ENCODE data around the gene COG1. TPM values are rescaled to one million over a fixed set of nuclear protein-coding genes. Genes with fewer than 3 reads are reported as not detected.

The COG1 gene
- polyA plus RNA-seq, 2 of the 4 experiments (the other 2 are of a cell fraction): 19.5 to 26.0 TPM

GRCh38 chr17:73224237-73224636 is 31.4 kb downstream of the COG1 start:
- POLR2A ChIA-PET: no interaction called here
- peaks cover 36% of the 10 kb centered on the region for H3K4me1 ChIP-seq
- no peak for FAIRE-seq
- no peak overlapping the region for H3K4me2 ChIP-seq
- H3K27ac ChIP-seq: no peak overlapping the region
- DNase-seq (ENCODE audit: low read depth in 1 of 2, low spot score in 1 of 2): no peak
- CTCF ChIA-PET: interaction anchor here (0.5 kb wide), 1 partner anchor 62 kb away, joined by 3 read pairs; no protein-coding TSS in a partner anchor
- H3K9me3 ChIP-seq: no peaks in the 10 kb centered on the region
- 86% methylated on average over 2 of the region's 2 CpGs for WGBS (ENCODE audit: missing lambda C conversion rate)
- no peak for TF ChIP-seq CEBPB (IDR thresholded peaks at IDR 0.05)
- TF ChIP-seq EHF (CRISPR knock-in tag; IDR thresholded peaks at IDR 0.05): no peak
- no peak for TF ChIP-seq CBX2 (IDR thresholded peaks at IDR 0.05; ENCODE audit: borderline replicate concordance, low read depth)
- TF ChIP-seq NR3C1 (IDR thresholded peaks at IDR 0.05): no peak
- TF ChIP-seq PHF8 (IDR thresholded peaks at IDR 0.05; ENCODE audit: borderline replicate concordance, low read depth): no peak
- no peak for TF ChIP-seq ESRRA (IDR thresholded peaks at IDR 0.05; ENCODE audit: borderline replicate concordance, low read length)
- no peak for TF ChIP-seq RAD21 (conservative IDR thresholded peaks at IDR 0.05 in 1 of 2, IDR thresholded peaks at IDR 0.05 in 1 of 2)
- TF ChIP-seq POLR2A (IDR thresholded peaks at IDR 0.05; ENCODE audit: low read length): no peak
- no peak for TF ChIP-seq EHMT2 (IDR thresholded peaks at IDR 0.05; ENCODE audit: low read depth)
- no peak for TF ChIP-seq FOXS1 (CRISPR knock-in tag; IDR thresholded peaks at IDR 0.05)
- no peak for TF ChIP-seq HMGXB4 (CRISPR knock-in tag; IDR thresholded peaks at IDR 0.05; ENCODE audit: borderline replicate concordance)
- no peak for TF ChIP-seq HOXB13 (CRISPR knock-in tag; IDR thresholded peaks at IDR 0.05; ENCODE audit: low read depth)
- no peak for TF ChIP-seq HES2 (IDR thresholded peaks at IDR 0.05)
- TF ChIP-seq NPAS2 (CRISPR knock-in tag; IDR thresholded peaks at IDR 0.05; ENCODE audit: borderline replicate concordance): no peak
- TF ChIP-seq MYC (IDR thresholded peaks at IDR 0.05; ENCODE audit: borderline replicate concordance, low read length): no peak
- no peak for TF ChIP-seq HOXA7 (CRISPR knock-in tag; IDR thresholded peaks at IDR 0.05)
- TF ChIP-seq KDM5A (IDR thresholded peaks at IDR 0.05): no peak
- no peak for TF ChIP-seq ELK1 (IDR thresholded peaks at IDR 0.05; ENCODE audit: low read depth, low read length)
- no peak for TF ChIP-seq EP300 (IDR thresholded peaks at IDR 0.05)
- ATAC-seq: no peak
- H3K4me3 ChIP-seq: no peak overlapping the region

GRCh38 chr17:73224663-73225305 is 31.9 kb downstream of the COG1 start:
- DNase-seq (ENCODE audit: low read depth in 1 of 2, low spot score in 1 of 2): no peak
- ChIA-PET POLR2A (no interaction called here), CTCF (interaction anchor here (0.5 kb wide), 1 partner anchor 62 kb away, joined by 3 read pairs; no protein-coding TSS in a partner anchor)
- peak overlapping the region in 1 of 2 experiments; percentile 0; a peak in 1 of 6 replicates for H3K27ac ChIP-seq
- H3K4me2 ChIP-seq: no peak overlapping the region
- TF ChIP-seq ATOH8 (CRISPR knock-in tag; IDR thresholded peaks at IDR 0.05; ENCODE audit: low read depth): no peak
- TF ChIP-seq CEBPB (IDR thresholded peaks at IDR 0.05): no peak
- no peak for TF ChIP-seq RNF2 (IDR thresholded peaks at IDR 0.05; ENCODE audit: borderline replicate concordance, low read depth)
- TF ChIP-seq CHD4 (IDR thresholded peaks at IDR 0.05; ENCODE audit: borderline replicate concordance): no peak
- TF ChIP-seq MAZ (IDR thresholded peaks at IDR 0.05; ENCODE audit: borderline replicate concordance, low read depth, low read length): no peak
- no peak for TF ChIP-seq RFX5 (IDR thresholded peaks at IDR 0.05)
- no peak for TF ChIP-seq HOXB13 (CRISPR knock-in tag; IDR thresholded peaks at IDR 0.05; ENCODE audit: low read depth)
- no peak for TF ChIP-seq NR3C1 (IDR thresholded peaks at IDR 0.05)
- no peak for TF ChIP-seq NPAS2 (CRISPR knock-in tag; IDR thresholded peaks at IDR 0.05; ENCODE audit: borderline replicate concordance)
- TF ChIP-seq ZFP36 (IDR thresholded peaks at IDR 0.05; ENCODE audit: borderline replicate concordance, partially characterized antibody): no peak
- no peak for TF ChIP-seq HOXB5 (CRISPR knock-in tag; IDR thresholded peaks at IDR 0.05)
- TF ChIP-seq FOSL2 (IDR thresholded peaks at IDR 0.05): no peak
- no peak for TF ChIP-seq FOSL2 (CRISPR knock-in tag; IDR thresholded peaks at IDR 0.05)
- FAIRE-seq: no peak
- H3K4me1 ChIP-seq: peaks cover 38% of the 10 kb centered on the region
- no peaks in the 10 kb centered on the region for H3K9me3 ChIP-seq
- no peak; a peak in 1 of 6 replicates for ATAC-seq
- 88% methylated on average over 5 of the region's 5 CpGs for WGBS (ENCODE audit: missing lambda C conversion rate)
- no peak overlapping the region for H3K4me3 ChIP-seq

Measured in A549 (cell line).